H9 (cell line): ENCODE data around the gene HABP4. TPM values are rescaled to one million over a fixed set of nuclear protein-coding genes. Genes with fewer than 3 reads are reported as not detected.

Source experiments
- DNase-seq: peaks from one replicate; pipeline ENCODE4 v3.0.0-alpha.2; 2017
- H2AFZ ChIP-seq: one replicate; pipeline ENCODE4 v1.6.1; 2013; ENCODE audit warnings: mild to moderate bottlenecking, low read length, control low read depth, moderate library complexity
- H2AK5ac ChIP-seq: 2 replicates; pipeline ENCODE4 v1.6.1; 2013; ENCODE audit warnings: low read length, control low read depth, mixed read lengths; ENCODE audit not compliant: insufficient read length
- H2BK120ac ChIP-seq: one replicate; pipeline ENCODE4 v1.6.1; 2013; ENCODE audit warnings: low read depth, mild to moderate bottlenecking, low read length, control low read depth, inconsistent platforms; ENCODE audit not compliant: poor library complexity, severe bottlenecking
- H2BK12ac ChIP-seq: 2 replicates; pipeline ENCODE4 v1.6.1; 2013; ENCODE audit warnings: low read length, control low read depth, mixed read lengths, low read depth; ENCODE audit not compliant: insufficient read length
- H2BK15ac ChIP-seq: 2 replicates; pipeline ENCODE4 v1.6.1; 2013; ENCODE audit warnings: low read depth, low read length, control low read depth
- H2BK20ac ChIP-seq: one replicate; pipeline ENCODE4 v1.6.1; 2013; ENCODE audit warnings: low read depth, mild to moderate bottlenecking, low read length, control low read depth, inconsistent platforms; ENCODE audit not compliant: poor library complexity, severe bottlenecking
- H2BK5ac ChIP-seq: 2 replicates; pipeline ENCODE4 v1.6.1; 2013; ENCODE audit warnings: low read length, control low read depth, mixed read lengths; ENCODE audit not compliant: insufficient read length
- H3K14ac ChIP-seq: 2 replicates; pipeline ENCODE4 v1.6.1; 2013; ENCODE audit warnings: low read length, control low read depth; ENCODE audit not compliant: insufficient read depth
- H3K18ac ChIP-seq: 2 replicates; pipeline ENCODE4 v1.6.1; 2013; ENCODE audit warnings: low read depth, mild to moderate bottlenecking, mixed read lengths, low read length, control low read depth; ENCODE audit not compliant: insufficient read length
- H3K23ac ChIP-seq: 2 replicates; pipeline ENCODE4 v1.6.1; 2013; ENCODE audit warnings: low read length, control low read depth, mixed read lengths, low read depth; ENCODE audit not compliant: insufficient read length
- H3K23me2 ChIP-seq: 2 replicates; pipeline ENCODE4 v1.6.1; 2013; ENCODE audit warnings: low read depth, mild to moderate bottlenecking, mixed read lengths, low read length, control low read depth; ENCODE audit not compliant: insufficient read length, poor library complexity, severe bottlenecking
- H3K27ac ChIP-seq: 2 replicates; pipeline ENCODE4 v1.5.1; 2013; ENCODE audit warnings: low read length, control low read depth, mixed read lengths, low read depth; ENCODE audit not compliant: insufficient read length
- H3K27me3 ChIP-seq: 2 replicates; pipeline ENCODE4 v1.6.1; 2013; ENCODE audit warnings: low read length, control low read depth, inconsistent platforms; ENCODE audit not compliant: insufficient read depth
- H3K4ac ChIP-seq: 2 replicates; pipeline ENCODE4 v1.6.1; 2013; ENCODE audit warnings: low read depth, mild to moderate bottlenecking, control low read depth, inconsistent platforms, low read length, moderate library complexity
- H3K4me1 ChIP-seq: 2 replicates; pipeline ENCODE4 v1.6.1; 2013; ENCODE audit warnings: low read length, control low read depth, inconsistent platforms; ENCODE audit not compliant: insufficient read depth
- H3K4me2 ChIP-seq: 2 replicates; pipeline ENCODE4 v1.6.1; 2013; ENCODE audit warnings: low read length, control low read depth, mixed read lengths; ENCODE audit not compliant: insufficient read length, insufficient read depth
- H3K56ac ChIP-seq: 2 replicates; pipeline ENCODE4 v1.6.1; 2013; ENCODE audit warnings: low read depth, mild to moderate bottlenecking, mixed read lengths, low read length, control low read depth; ENCODE audit not compliant: insufficient read length
- H3K79me1 ChIP-seq: 2 replicates; pipeline ENCODE4 v1.6.1; 2013; ENCODE audit warnings: low read depth, mild to moderate bottlenecking, moderate library complexity, low read length, control low read depth, inconsistent platforms; ENCODE audit not compliant: insufficient read depth, poor library complexity, severe bottlenecking
- H3K79me2 ChIP-seq: 2 replicates; pipeline ENCODE4 v1.6.1; 2013; ENCODE audit warnings: low read length, control low read depth, inconsistent platforms; ENCODE audit not compliant: insufficient read depth
- H3K9ac ChIP-seq: 2 replicates; pipeline ENCODE4 v1.6.1; 2013; ENCODE audit warnings: low read length, control low read depth, mixed read lengths; ENCODE audit not compliant: insufficient read length; ENCODE audit errors: extremely low read depth
- H3K9me3 ChIP-seq: one replicate; pipeline ENCODE4 v1.6.1; 2013; ENCODE audit warnings: low read depth, low read length, inconsistent platforms; ENCODE audit not compliant: control insufficient read depth
- H3T11ph ChIP-seq: one replicate; pipeline ENCODE4 v1.6.1; 2013; ENCODE audit warnings: mild to moderate bottlenecking, low read length, control low read depth, inconsistent platforms
- H4K20me1 ChIP-seq: one replicate; pipeline ENCODE4 v1.6.1; 2013; ENCODE audit not compliant: control insufficient read depth, insufficient read length, insufficient read depth
- H4K5ac ChIP-seq: 2 replicates; pipeline ENCODE4 v1.6.1; 2013; ENCODE audit warnings: low read depth, mild to moderate bottlenecking, mixed read lengths, low read length, control low read depth; ENCODE audit not compliant: insufficient read length
- H4K8ac ChIP-seq: replicated peaks from 2 replicates; pipeline ENCODE4 v1.6.1; 2013; ENCODE audit warnings: low read length, control low read depth, mixed read lengths, low read depth; ENCODE audit not compliant: insufficient read length
- H4K91ac ChIP-seq: 2 replicates; pipeline ENCODE4 v1.6.1; 2013; ENCODE audit warnings: low read depth, mild to moderate bottlenecking, moderate library complexity, mixed read lengths, low read length, control low read depth; ENCODE audit not compliant: insufficient read length
- H3K27ac Mint-ChIP-seq, 3 experiments: 2 replicates in 2 of 3; 3 replicates in 1 of 3; pipeline ENCODE4 v1.8.0; 2020 to 2021; ENCODE audit warnings: mixed read lengths in 3 of 3, mild to moderate bottlenecking in 1 of 3, moderate library complexity in 1 of 3
- H3K27me3 Mint-ChIP-seq: 2 replicates; pipeline ENCODE4 v1.8.0; 2021; ENCODE audit warnings: low read depth, mild to moderate bottlenecking, moderate library complexity, mixed read lengths
- H3K36me3 Mint-ChIP-seq, 3 experiments: 2 replicates in 2 of 3; 3 replicates in 1 of 3; pipeline ENCODE4 v1.8.0; 2020 to 2021; ENCODE audit warnings: low read depth in 3 of 3, mixed read lengths in 3 of 3; ENCODE audit not compliant: insufficient read depth in 1 of 3
- H3K4me1 Mint-ChIP-seq, 2 experiments: 2 replicates each; pipeline ENCODE4 v1.8.0; 2020; ENCODE audit warnings: mixed read lengths in 2 of 2
- H3K4me3 Mint-ChIP-seq, 2 experiments: 2 replicates in 1 of 2; 3 replicates in 1 of 2; pipeline ENCODE4 v1.8.0; 2020 to 2021; ENCODE audit warnings: mild to moderate bottlenecking in 2 of 2, mixed read lengths in 2 of 2, moderate library complexity in 1 of 2
- H3K9me3 Mint-ChIP-seq, 2 experiments: 2 replicates in 1 of 2; 3 replicates in 1 of 2; pipeline ENCODE4 v1.8.0; 2020; ENCODE audit warnings: mild to moderate bottlenecking in 2 of 2, mixed read lengths in 2 of 2, moderate library complexity in 1 of 2
- WGBS: extraction: QIAGEN DNeasy Blood & Tissue Kit; methylation state at CpG from one replicate; pipeline ENCODE4 v1.1.7; 2013; ENCODE audit warnings: missing lambda C conversion rate, low lambda C conversion rate, mixed read lengths; ENCODE audit not compliant: insufficient read length; ENCODE audit errors: extremely low coverage; 5-methylcytosine and 5-hydroxymethylcytosine counted together
- total RNA-seq: library from RNA; stranded (reverse); gene quantifications from 2 replicates; pipeline ENCODE4 v1.2.1, GENCODE V29; 2021
- TF ChIP-seq, protein P1 (sequence below): fragments of 200-600 bp; sonication (generic); conservative IDR thresholded peaks from 3 replicates; pipeline ENCODE4 v1.8.0; 2021; ENCODE audit warnings: antibody characterized with exemption, mild to moderate bottlenecking

HABP4 gene
- total RNA-seq, 1 experiment from 2014 or later: 7.5 TPM

DNA sequence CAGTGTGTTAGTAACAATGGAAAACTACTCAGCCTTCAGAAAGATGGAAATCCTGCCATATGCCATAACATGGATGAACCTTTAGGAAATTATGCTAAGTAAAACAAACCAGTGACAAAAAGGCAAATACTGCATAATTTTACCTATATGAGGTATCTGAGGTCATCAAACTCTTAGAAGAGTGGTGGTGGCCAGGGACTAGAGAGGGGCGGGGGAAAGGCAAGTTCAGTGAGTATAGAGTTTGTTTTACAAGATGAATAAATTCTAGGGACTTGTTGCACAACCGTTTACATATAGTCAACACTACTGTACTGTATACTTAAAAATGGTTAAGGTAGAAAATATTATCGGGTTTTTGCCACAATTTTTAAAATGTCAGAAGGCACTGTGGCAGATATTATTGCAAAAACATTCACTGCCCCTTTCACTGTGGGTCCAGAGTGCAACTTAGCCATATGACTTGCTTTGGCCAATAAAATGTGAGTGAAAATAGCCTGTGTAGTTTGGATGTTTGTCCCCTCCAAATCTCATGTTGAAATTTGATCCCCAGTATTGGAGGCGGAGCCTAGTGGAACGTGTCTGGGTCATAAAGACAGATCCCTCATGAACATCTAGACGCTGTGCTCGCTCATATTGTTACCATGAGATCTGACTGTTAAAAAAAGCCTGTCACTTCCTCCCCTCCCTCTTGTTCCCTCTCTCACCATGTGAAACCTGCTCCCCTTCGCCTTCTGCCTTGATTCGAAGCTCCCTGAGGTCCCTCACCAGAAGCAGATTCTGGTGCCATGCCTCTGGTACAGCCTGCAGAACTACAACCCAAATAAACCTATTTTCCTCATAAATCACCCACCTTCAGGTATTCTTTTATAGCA, 41.3 kb upstream of the HABP4 start:
- Histone ChIP-seq H4K8ac (no peak overlapping the region), H3K9ac (no peak overlapping the region), H3K4ac (no peak overlapping the region), H2AFZ (no peak overlapping the region), H3K27me3 (no peaks in the 10 kb centered on the region), H3K23ac (no peak overlapping the region), H3K23me2 (no peaks in the 10 kb centered on the region), H3K4me2 (no peak overlapping the region), H3K79me2 (peaks cover 5% of the 10 kb centered on the region; the same call in 1 of the 2 replicates), H4K5ac (no peak overlapping the region), H3K18ac (no peak overlapping the region), H3K56ac (no peak overlapping the region), H3K14ac (no peak overlapping the region), H3K27ac (no peak overlapping the region), H2BK12ac (no peak overlapping the region), H2BK120ac (no peak overlapping the region), H3T11ph (no peak overlapping the region), H4K91ac (no peak overlapping the region), H2BK20ac (no peak overlapping the region), H3K4me1 (peaks cover 5% of the 10 kb centered on the region; the same call in 1 of the 2 replicates), H2AK5ac (no peak overlapping the region), H2BK5ac (no peak overlapping the region), H2BK15ac (no peak overlapping the region), H3K9me3 (no peaks in the 10 kb centered on the region), H3K79me1 (peaks cover 6% of the 10 kb centered on the region), H4K20me1 (no peaks in the 10 kb centered on the region)
- no peak for DNase-seq
- Mint-ChIP-seq H3K27ac (peak overlapping the region; percentile 50 to 76 (median 53); a peak in 5 of 7 replicates), H3K4me1 (peaks cover 34 to 35% of the 10 kb centered on the region in 2 experiments), H3K9me3 (no peaks in the 10 kb centered on the region; a peak in 1 of 5 replicates), H3K36me3 (peaks cover 3 to 16% (median 4%) of the 10 kb centered on the region in 3 experiments; a peak in 3 of 7 replicates), H3K27me3 (no peaks in the 10 kb centered on the region), H3K4me3 (no peak overlapping the region)
- TF ChIP-seq, protein P1, sequence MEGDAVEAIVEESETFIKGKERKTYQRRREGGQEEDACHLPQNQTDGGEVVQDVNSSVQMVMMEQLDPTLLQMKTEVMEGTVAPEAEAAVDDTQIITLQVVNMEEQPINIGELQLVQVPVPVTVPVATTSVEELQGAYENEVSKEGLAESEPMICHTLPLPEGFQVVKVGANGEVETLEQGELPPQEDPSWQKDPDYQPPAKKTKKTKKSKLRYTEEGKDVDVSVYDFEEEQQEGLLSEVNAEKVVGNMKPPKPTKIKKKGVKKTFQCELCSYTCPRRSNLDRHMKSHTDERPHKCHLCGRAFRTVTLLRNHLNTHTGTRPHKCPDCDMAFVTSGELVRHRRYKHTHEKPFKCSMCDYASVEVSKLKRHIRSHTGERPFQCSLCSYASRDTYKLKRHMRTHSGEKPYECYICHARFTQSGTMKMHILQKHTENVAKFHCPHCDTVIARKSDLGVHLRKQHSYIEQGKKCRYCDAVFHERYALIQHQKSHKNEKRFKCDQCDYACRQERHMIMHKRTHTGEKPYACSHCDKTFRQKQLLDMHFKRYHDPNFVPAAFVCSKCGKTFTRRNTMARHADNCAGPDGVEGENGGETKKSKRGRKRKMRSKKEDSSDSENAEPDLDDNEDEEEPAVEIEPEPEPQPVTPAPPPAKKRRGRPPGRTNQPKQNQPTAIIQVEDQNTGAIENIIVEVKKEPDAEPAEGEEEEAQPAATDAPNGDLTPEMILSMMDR: no peak
- WGBS: no CpG with 5 or more reads among the region's 9 CpGs
